Endothelial cell of umbilical vein (primary cell): Measurements from ENCODE around the gene TRDN. TPM values are rescaled to one million over a fixed set of nuclear protein-coding genes. Genes with fewer than 3 reads are reported as not detected.
"Not testable (repeated sequence)": the region's sequence is repeated elsewhere in the genome, so short reads cannot be mapped to it uniquely, and the experiment has no call there.

Source experiments
- BruUV-seq: library from RNA; stranded (reverse); fragments of 400-500 nt; replicated peaks from 2 replicates; lab custom pipeline; 2021; lab: Mats Ljungman, UMichigan
- CTCF ChIA-PET: fragments of 300-600, 350-600 bp; sonication (Branson Sonifier 250); formaldehyde crosslinking; loops from one replicate; lab custom pipeline; 2021; ENCODE audit warnings: antibody characterized with exemption, inconsistent platforms; lab: Charles Lee
- POLR2A ChIA-PET: fragments of 300-600, 350-600 bp; sonication (Branson Sonifier 250); formaldehyde crosslinking; loops from one replicate; lab custom pipeline; 2021; ENCODE audit warnings: antibody characterized with exemption, inconsistent platforms; lab: Charles Lee
- DNase-seq: peaks from one replicate; pipeline ENCODE4 v3.0.0-alpha.2; 2011; ENCODE audit warnings: low read depth, low spot score
- FAIRE-seq: peaks from 2 replicates; lab custom pipeline; 2011; peaks lifted over from hg19 to GRCh38; lab: Jason Lieb, UNC
- H2AFZ ChIP-seq: 2 replicates; pipeline ENCODE4 v1.6.0; 2012; ENCODE audit warnings: low read depth, low read length, control low read depth, inconsistent platforms
- H3K27ac ChIP-seq: 2 replicates; pipeline ENCODE4 v1.5.1; 2011; ENCODE audit warnings: low read depth, mild to moderate bottlenecking, control low read depth, low read length, moderate library complexity; ENCODE audit not compliant: insufficient read depth
- H3K27me3 ChIP-seq, 2 experiments: 2 replicates each; pipeline versions ENCODE4 v1.6.0 to v1.6.1; 2011; ENCODE audit warnings: low read length in 2 of 2, mixed read lengths in 1 of 2; ENCODE audit not compliant: control insufficient read depth in 2 of 2, insufficient read depth in 2 of 2
- H3K36me3 ChIP-seq, 2 experiments: 2 replicates in 1 of 2; 3 replicates in 1 of 2; pipeline ENCODE4 v1.5.1; 2011; ENCODE audit warnings: low read length in 2 of 2, mild to moderate bottlenecking in 1 of 2, moderate library complexity in 1 of 2; ENCODE audit not compliant: control insufficient read depth in 2 of 2, insufficient read depth in 2 of 2; ENCODE audit errors: extremely low read depth in 1 of 2
- H3K4me1 ChIP-seq: 3 replicates; pipeline ENCODE4 v1.5.1; 2011; ENCODE audit warnings: mild to moderate bottlenecking, low read length; ENCODE audit not compliant: control insufficient read depth, insufficient read depth; ENCODE audit errors: extremely low read depth
- H3K4me2 ChIP-seq: 2 replicates; pipeline ENCODE4 v1.6.1; 2011; ENCODE audit warnings: low read length, control low read depth, mixed read lengths; ENCODE audit not compliant: insufficient read depth
- H3K4me3 ChIP-seq, 3 experiments: fragments of 200-600 bp in 1 of 3; sonication (generic), shearing (Covaris generic) in 1 of 3; replicated peaks in 1 of 3; 2 replicates each; pipeline ENCODE4 v1.5.1; 2011 to 2016; ENCODE audit warnings: control low read depth in 3 of 3, low read length in 3 of 3, mild to moderate bottlenecking in 2 of 3, inconsistent platforms in 1 of 3, low read depth in 1 of 3, moderate library complexity in 1 of 3; ENCODE audit not compliant: insufficient read depth in 1 of 3
- H3K79me2 ChIP-seq: 2 replicates; pipeline ENCODE4 v1.6.0; 2012; ENCODE audit warnings: low read length, inconsistent platforms; ENCODE audit not compliant: control insufficient read depth, insufficient read depth
- H3K9ac ChIP-seq: replicated peaks from 2 replicates; pipeline ENCODE3; 2011; ENCODE audit warnings: low read length, control low read depth; ENCODE audit not compliant: insufficient read depth; ENCODE audit errors: extremely low read depth
- H3K9me1 ChIP-seq: replicated peaks from 3 replicates; pipeline ENCODE4 v1.6.0; 2011; ENCODE audit warnings: mild to moderate bottlenecking, low read length; ENCODE audit not compliant: control insufficient read depth, insufficient read depth; ENCODE audit errors: extremely low read depth
- H3K9me3 ChIP-seq: replicated peaks from 2 replicates; pipeline ENCODE4 v1.5.1; 2012; ENCODE audit warnings: low read length, inconsistent platforms; ENCODE audit not compliant: control insufficient read depth, insufficient read depth
- H4K20me1 ChIP-seq: replicated peaks from 2 replicates; pipeline ENCODE3; 2011; ENCODE audit warnings: mild to moderate bottlenecking, low read length; ENCODE audit not compliant: control insufficient read depth, insufficient read depth; ENCODE audit errors: extremely low read depth
- CTCF ChIP-seq, 2 donors: IDR thresholded peaks; 1 replicate in 1 of 2; 2 replicates in 1 of 2; pipeline ENCODE4 v1.5.1; 2011; ENCODE audit warnings: low read length in 2 of 2, mild to moderate bottlenecking in 2 of 2, moderate library complexity in 2 of 2, control low read depth in 1 of 2, inconsistent platforms in 1 of 2, low read depth in 1 of 2; ENCODE audit not compliant: insufficient read depth in 1 of 2; ENCODE audit errors: extremely low read depth in 1 of 2
- EZH2 ChIP-seq: IDR thresholded peaks from 2 replicates; pipeline ENCODE4 v1.6.1; 2012; ENCODE audit warnings: borderline replicate concordance, low read depth, mild to moderate bottlenecking, moderate library complexity, low read length, inconsistent platforms; ENCODE audit not compliant: severe bottlenecking
- FOS ChIP-seq: IDR thresholded peaks from 2 replicates; pipeline ENCODE4 v1.6.1; 2011; ENCODE audit warnings: mild to moderate bottlenecking, low read length, moderate library complexity, borderline replicate concordance; ENCODE audit not compliant: insufficient read depth
- GATA2 ChIP-seq: IDR thresholded peaks from 2 replicates; pipeline ENCODE4 v1.7.0; 2011; ENCODE audit warnings: low read depth, mild to moderate bottlenecking, moderate library complexity, mixed read lengths, low read length; ENCODE audit not compliant: insufficient read length, insufficient read depth
- JUN ChIP-seq: IDR thresholded peaks from 2 replicates; pipeline ENCODE4 v1.6.1; 2011; ENCODE audit warnings: borderline replicate concordance, low read depth; ENCODE audit not compliant: insufficient read length, insufficient read depth
- MAX ChIP-seq: IDR thresholded peaks from 2 replicates; pipeline ENCODE4 v1.6.1; 2011; ENCODE audit not compliant: insufficient read depth, insufficient read length
- MYC ChIP-seq: IDR thresholded peaks from one replicate; pipeline ENCODE4 v1.6.1; 2011; ENCODE audit warnings: mild to moderate bottlenecking, low read depth, low read length
- POLR2A ChIP-seq: IDR thresholded peaks from 2 replicates; pipeline ENCODE4 v1.6.1; 2012; ENCODE audit warnings: low read depth, mild to moderate bottlenecking, control low read depth, low read length
- POLR2AphosphoS5 ChIP-seq: IDR thresholded peaks from 2 replicates; pipeline ENCODE4 v1.6.1; 2012; ENCODE audit warnings: low read depth, mild to moderate bottlenecking, control low read depth, low read length, moderate library complexity; ENCODE audit not compliant: insufficient read depth
- dilution Hi-C: fragments of 300-500 bp; cut with MboI; formaldehyde crosslinking; loops from one replicate; pipeline ENCODE4 v1.15.0; 2019; ENCODE audit warnings: low sequenced_read_pairs; ENCODE audit not compliant: extremely low pct_ligation_motif_present
- intact Hi-C: fragments of 100-400 bp; cut with micrococcal nuclease; formaldehyde crosslinking; loops from one replicate; pipeline ENCODE4 v1.10.0; 2022
- polyA plus RNA-seq, 4 experiments: library from polyadenylated mRNA; depleted of rRNA in 3 of 4; stranded (reverse) in 3 of 4; unstranded in 1 of 4; fragments of >200 nt; gene quantifications; 2 replicates each; pipeline versions ENCODE4 v1.2.1 to v1.2.3, GENCODE V29; 2011 to 2012; ENCODE audit warnings: missing spikeins in 1 of 4
- total RNA-seq: library from RNA; stranded (reverse); gene quantifications from 2 replicates; pipeline ENCODE4 v1.2.3, GENCODE V29; 2021

The TRDN gene
- total and polyA plus RNA-seq, 2 donors (not counting 3 experiments of a cell fraction or from before 2014, with no cell fraction given) = not detected

- POLR2A ChIA-PET = no interaction called here
- no peaks in the 10 kb centered on the region for H3K79me2 ChIP-seq
- H3K27ac ChIP-seq = no peak overlapping the region
- no peaks in the 10 kb centered on the region for H4K20me1 ChIP-seq
- no peaks in the 10 kb centered on the region for H3K36me3 ChIP-seq
- no peaks in the 10 kb centered on the region for H3K27me3 ChIP-seq
- no peak overlapping the region for H3K9ac ChIP-seq
- DNase-seq (no peak), FAIRE-seq (no peak)
- H3K9me1 ChIP-seq = no peaks in the 10 kb centered on the region
- no peak overlapping the region for H3K4me2 ChIP-seq
- BruUV-seq = no TSS peak
- dilution Hi-C loops (no loop called here), intact Hi-C loops (no loop called here)
- no peak overlapping the region for H3K4me3 ChIP-seq
- H3K4me1 ChIP-seq = no peaks in the 10 kb centered on the region
- CTCF ChIA-PET = interaction anchor here (1.1 kb wide), 1 partner anchor 9 kb away, joined by 3 read pairs; no protein-coding TSS in a partner anchor
- no peaks in the 10 kb centered on the region for H3K9me3 ChIP-seq
- no peak for TF ChIP-seq POLR2A
- TF ChIP-seq POLR2AphosphoS5 = no peak
- no peak for TF ChIP-seq EZH2
- TF ChIP-seq JUN = no peak
- no peak for TF ChIP-seq MAX
- no peak for TF ChIP-seq CTCF (IDR thresholded peaks at IDR 0.05; ENCODE audit: extremely low read depth in 1 of 2, insufficient read depth in 1 of 2, low read depth in 1 of 2, low read length in 2 of 2)
- TF ChIP-seq GATA2 = no peak
- TF ChIP-seq MYC = no peak
- no peak for TF ChIP-seq FOS
- no peak overlapping the region for H2AFZ ChIP-seq
Observed at GRCh38 chr6:123454448-123454847, 182.3 kb downstream of the TRDN start.

GRCh38 chr6:123453071-123453470 lies 183.7 kb downstream of the TRDN start:
- H2AFZ ChIP-seq, CTCF ChIA-PET, FAIRE-seq, H3K9me3 ChIP-seq, H3K4me3 ChIP-seq, BruUV-seq, dilution Hi-C loops, H3K4me1 ChIP-seq, H3K27me3 ChIP-seq, intact Hi-C loops, H3K36me3 ChIP-seq, POLR2A ChIA-PET, H3K4me2 ChIP-seq, H3K79me2 ChIP-seq, H3K9me1 ChIP-seq, H4K20me1 ChIP-seq, H3K27ac ChIP-seq, H3K9ac ChIP-seq, DNase-seq: not testable (repeated sequence)
